Activated B cell treated with CpG ODN at 0.5 μM for 24 hours (primary cell): ENCODE data around the gene RIOK3. TPM values are rescaled to one million over a fixed set of nuclear protein-coding genes. Genes with fewer than 3 reads are reported as not detected.
"Not testable (repeated sequence)": the region's sequence is repeated elsewhere in the genome, so short reads cannot be mapped to it uniquely, and the experiment has no call there.

Experiments used
- ATAC-seq: fragments of 200-7000 bp; cut with Tn5 transposase; one replicate; pipeline ENCODE4 v1.10.0; 2021; ENCODE audit warnings: low read depth, mild to moderate bottlenecking, moderate library complexity
- CTCF ChIA-PET: fragments of 350-600 bp; sonication (Branson Sonifier 250); formaldehyde crosslinking; loops from one replicate; lab custom pipeline; 2021; ENCODE audit warnings: antibody characterized with exemption; lab: Charles Lee
- POLR2A ChIA-PET: fragments of 350-600 bp; sonication (Branson Sonifier 250); formaldehyde crosslinking; loops from one replicate; lab custom pipeline; 2021; ENCODE audit warnings: antibody characterized with exemption; lab: Charles Lee
- DNase-seq: peaks from one replicate; pipeline ENCODE4 v3.0.0; 2022
- H3K27ac Mint-ChIP-seq: one replicate; pipeline ENCODE4 v1.8.0; 2020; ENCODE audit warnings: mixed read lengths
- H3K27me3 Mint-ChIP-seq: one replicate; pipeline ENCODE4 v1.8.0; 2021; ENCODE audit warnings: mixed read lengths
- H3K36me3 Mint-ChIP-seq: one replicate; pipeline ENCODE4 v1.8.0; 2021; ENCODE audit warnings: low read depth, mixed read lengths
- H3K4me1 Mint-ChIP-seq: one replicate; pipeline ENCODE4 v1.8.0; 2021; ENCODE audit warnings: mixed read lengths
- H3K4me3 Mint-ChIP-seq: one replicate; pipeline ENCODE4 v1.8.0; 2020; ENCODE audit warnings: mild to moderate bottlenecking, mixed read lengths
- H3K9me3 Mint-ChIP-seq: one replicate; pipeline ENCODE4 v1.8.0; 2020; ENCODE audit warnings: mixed read lengths
- intact Hi-C: fragments of 100-400 bp; cut with micrococcal nuclease; formaldehyde crosslinking; loops from one replicate; pipeline ENCODE4 v1.15.1; 2024
- total RNA-seq: library from RNA; stranded (reverse); gene quantifications from 2 replicates; pipeline ENCODE4 v1.2.3, GENCODE V29; 2022
- TF ChIP-seq, protein P1 (sequence below): fragments of 200-600 bp; IDR thresholded peaks from one replicate; pipeline ENCODE4 v1.8.0; 2022; ENCODE audit warnings: antibody characterized with exemption, mild to moderate bottlenecking

Gene RIOK3
- total RNA-seq, 1 donor from 2014 or later = 92.4 TPM

DNA sequence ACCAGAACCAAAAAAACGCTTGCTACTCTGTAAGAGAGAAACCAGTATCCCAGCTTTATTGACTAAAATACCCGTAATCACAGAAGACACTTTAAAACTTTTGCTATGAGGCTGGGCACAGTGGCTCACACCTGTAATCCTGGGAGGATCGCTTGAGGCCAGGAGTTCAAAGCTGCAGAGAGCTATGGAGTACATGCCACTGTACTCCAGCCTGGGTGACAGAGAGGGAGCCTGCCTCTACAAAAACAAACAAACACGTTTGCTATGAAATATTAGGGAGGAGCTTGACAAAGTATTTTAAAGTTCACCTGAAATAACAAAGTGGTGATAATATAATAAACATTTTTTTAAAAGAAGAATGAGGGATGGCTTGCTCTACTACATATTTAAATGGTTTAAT is 28.5 kb upstream of the RIOK3 start:
- H3K9me3 Mint-ChIP-seq = peaks cover 4% of the 10 kb centered on the region
- H3K4me3 Mint-ChIP-seq = no peak overlapping the region
- CTCF ChIA-PET = interaction anchor here (1.0 kb wide), 1 partner anchor 74 kb away, joined by 3 read pairs; no protein-coding TSS in a partner anchor
- ATAC-seq (no peak), DNase-seq (no peak)
- peaks cover 37% of the 10 kb centered on the region for H3K4me1 Mint-ChIP-seq
- POLR2A ChIA-PET = interaction anchor here (0.6 kb wide), 1 partner anchor 51 kb away, joined by 6 read pairs; no protein-coding TSS in a partner anchor
- TF ChIP-seq, protein P1, sequence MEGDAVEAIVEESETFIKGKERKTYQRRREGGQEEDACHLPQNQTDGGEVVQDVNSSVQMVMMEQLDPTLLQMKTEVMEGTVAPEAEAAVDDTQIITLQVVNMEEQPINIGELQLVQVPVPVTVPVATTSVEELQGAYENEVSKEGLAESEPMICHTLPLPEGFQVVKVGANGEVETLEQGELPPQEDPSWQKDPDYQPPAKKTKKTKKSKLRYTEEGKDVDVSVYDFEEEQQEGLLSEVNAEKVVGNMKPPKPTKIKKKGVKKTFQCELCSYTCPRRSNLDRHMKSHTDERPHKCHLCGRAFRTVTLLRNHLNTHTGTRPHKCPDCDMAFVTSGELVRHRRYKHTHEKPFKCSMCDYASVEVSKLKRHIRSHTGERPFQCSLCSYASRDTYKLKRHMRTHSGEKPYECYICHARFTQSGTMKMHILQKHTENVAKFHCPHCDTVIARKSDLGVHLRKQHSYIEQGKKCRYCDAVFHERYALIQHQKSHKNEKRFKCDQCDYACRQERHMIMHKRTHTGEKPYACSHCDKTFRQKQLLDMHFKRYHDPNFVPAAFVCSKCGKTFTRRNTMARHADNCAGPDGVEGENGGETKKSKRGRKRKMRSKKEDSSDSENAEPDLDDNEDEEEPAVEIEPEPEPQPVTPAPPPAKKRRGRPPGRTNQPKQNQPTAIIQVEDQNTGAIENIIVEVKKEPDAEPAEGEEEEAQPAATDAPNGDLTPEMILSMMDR = no peak
- intact Hi-C loops = no loop called here
- H3K27me3 Mint-ChIP-seq = no peaks in the 10 kb centered on the region
- H3K36me3 Mint-ChIP-seq = peaks cover 3% of the 10 kb centered on the region
- peak overlapping the region; percentile 5 for H3K27ac Mint-ChIP-seq

DNA sequence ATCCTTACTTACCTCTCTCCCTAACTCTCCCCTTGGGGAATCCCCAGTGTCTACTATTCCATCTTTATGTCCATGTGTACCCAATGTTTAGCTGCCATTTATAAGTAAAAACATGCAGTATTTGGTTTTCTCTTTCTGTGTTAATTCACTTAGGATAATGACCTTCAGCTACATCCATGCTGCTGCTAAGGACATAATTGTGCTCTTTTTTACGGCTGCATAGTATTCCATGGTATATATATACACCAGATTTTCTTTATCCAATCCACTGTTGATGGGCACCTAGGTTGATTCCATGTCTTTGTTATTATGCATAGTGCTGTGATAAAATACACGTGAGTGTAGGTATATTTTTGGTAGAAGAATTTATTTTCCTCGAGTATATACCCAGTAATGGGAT is 24.3 kb upstream of the RIOK3 start:
- TF ChIP-seq, protein P1 = no peak
- no peak for ATAC-seq
- Mint-ChIP-seq H3K36me3 (peaks cover 9% of the 10 kb centered on the region), H3K4me3 (no peak overlapping the region), H3K27me3 (no peaks in the 10 kb centered on the region), H3K4me1 (peaks cover 15% of the 10 kb centered on the region), H3K27ac (no peak overlapping the region), H3K9me3 (peaks cover 4% of the 10 kb centered on the region)
- intact Hi-C loops = no loop called here
- CTCF ChIA-PET = no interaction called here
- no peak for DNase-seq
- POLR2A ChIA-PET = interaction anchor here (0.6 kb wide), 2 partner anchors 14 to 65 kb away, joined by 5 read pairs; no protein-coding TSS in a partner anchor

DNA sequence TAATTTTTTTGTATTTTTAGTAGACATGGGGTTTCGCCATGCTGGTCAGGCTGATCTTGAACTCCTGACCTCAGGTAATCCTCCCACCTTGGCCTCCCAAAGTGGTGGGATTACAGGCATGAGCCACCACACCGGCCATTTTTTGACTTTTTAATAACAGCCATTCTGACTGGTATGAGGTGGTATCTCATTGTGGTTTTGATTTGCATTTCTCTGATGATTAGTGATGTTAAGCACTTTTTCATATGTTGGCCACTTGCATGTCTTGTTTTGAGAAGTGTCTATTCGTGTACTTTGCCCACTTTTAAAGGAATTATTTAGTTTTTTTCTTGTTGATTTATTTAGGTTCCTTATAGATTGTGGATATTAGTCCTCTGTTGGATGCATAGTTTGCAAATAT is 23.5 kb upstream of the RIOK3 start:
- POLR2A ChIA-PET, ATAC-seq, CTCF ChIA-PET, H3K4me1 Mint-ChIP-seq, intact Hi-C loops, DNase-seq, H3K27me3 Mint-ChIP-seq, H3K9me3 Mint-ChIP-seq, H3K27ac Mint-ChIP-seq, H3K4me3 Mint-ChIP-seq, H3K36me3 Mint-ChIP-seq: not testable (repeated sequence)

DNA sequence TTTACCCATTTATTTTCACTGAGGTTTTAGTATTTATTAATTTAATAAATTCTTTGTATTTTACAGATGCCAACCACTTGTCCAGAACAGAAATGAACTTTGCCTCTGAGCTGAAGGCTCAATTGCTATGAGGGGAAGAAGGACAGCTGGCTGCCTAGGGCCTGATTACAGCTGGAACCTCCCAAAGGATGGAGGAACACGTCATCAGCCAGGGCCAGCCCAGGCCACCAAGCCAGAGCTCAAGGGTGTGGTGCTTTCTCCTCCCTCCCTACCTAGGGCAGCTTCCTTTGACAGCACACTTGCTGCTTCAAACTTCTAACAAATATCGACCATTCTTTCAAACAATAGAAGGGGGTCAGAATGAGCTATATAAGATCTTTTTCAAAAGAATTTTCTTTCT is 19.7 kb upstream of the RIOK3 start:
- peaks cover 21% of the 10 kb centered on the region for H3K4me1 Mint-ChIP-seq
- no peaks in the 10 kb centered on the region for H3K27me3 Mint-ChIP-seq
- peaks cover 14% of the 10 kb centered on the region for H3K36me3 Mint-ChIP-seq
- CTCF ChIA-PET = no interaction called here
- H3K9me3 Mint-ChIP-seq = peaks cover 4% of the 10 kb centered on the region
- ATAC-seq = no peak
- POLR2A ChIA-PET = interaction anchor here (0.6 to 0.9 kb wide), 4 partner anchors 20 to 319 kb away, joined by 3 to 4 read pairs (median 4); partner anchors contain the start of gene RIOK3
- TF ChIP-seq, protein P1 = no peak
- DNase-seq = no peak
- no peak overlapping the region for H3K4me3 Mint-ChIP-seq
- intact Hi-C loops = no loop called here
- H3K27ac Mint-ChIP-seq = no peak overlapping the region

DNA sequence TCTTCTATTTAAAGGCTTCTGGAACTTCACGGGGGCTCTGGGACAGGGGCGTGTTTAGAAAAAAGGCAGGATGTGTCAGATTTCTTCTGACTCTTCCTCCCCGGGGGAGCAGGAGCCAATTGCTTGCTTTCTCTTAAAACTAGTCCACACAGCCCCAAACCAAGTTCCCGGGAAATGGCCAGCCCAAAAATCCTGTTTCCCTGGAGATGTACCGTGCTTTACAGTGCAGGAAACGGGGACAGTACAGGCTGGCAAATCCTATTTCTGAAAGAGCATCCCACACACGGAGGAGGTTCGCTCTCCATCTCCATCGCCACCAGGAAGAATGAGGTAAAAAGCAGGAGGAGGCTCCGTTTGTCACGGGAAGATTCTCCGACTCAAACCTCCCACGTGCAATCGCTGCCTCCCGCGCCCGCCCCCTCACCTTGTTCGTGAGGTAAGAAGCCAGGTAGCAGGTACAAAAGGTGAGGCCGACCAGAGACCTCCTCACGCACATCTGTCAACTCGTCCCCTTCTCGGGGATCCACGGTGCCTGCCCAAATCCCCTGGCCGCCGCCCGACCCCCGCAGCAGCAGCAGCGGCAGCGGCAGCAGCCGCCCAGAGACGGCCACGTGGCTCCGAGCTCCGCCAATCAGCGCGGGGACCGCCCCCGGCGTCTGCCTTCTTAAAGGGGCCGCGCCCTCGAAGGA is 15.6 kb upstream of the RIOK3 start:
- Mint-ChIP-seq H3K4me3 (peak overlapping the region; percentile 93), H3K27ac (peak overlapping the region; percentile 68), H3K36me3 (peaks cover 5% of the 10 kb centered on the region), H3K4me1 (peaks cover 14% of the 10 kb centered on the region), H3K9me3 (no peaks in the 10 kb centered on the region), H3K27me3 (no peaks in the 10 kb centered on the region)
- CTCF ChIA-PET = interaction anchor here (0.8 kb wide), 1 partner anchor 26 kb away, joined by 3 read pairs; no protein-coding TSS in a partner anchor
- ATAC-seq = peak; percentile 99
- TF ChIP-seq, protein P1 = no peak
- intact Hi-C loops = loop anchor here (1.0 to 2.0 kb wide), 3 partner anchors 15 to 66 kb away; partner anchors contain the start of genes RIOK3 and RMC1
- DNase-seq = peak; percentile 76
- POLR2A ChIA-PET = interaction anchor here (0.6 to 1.5 kb wide), 6 partner anchors 10 to 504 kb away, joined by 3 to 4 read pairs (median 4); partner anchors contain the start of gene RBBP8
